Mesothelial cell of epicardium (in vitro differentiated cells): ENCODE measurements around the gene GAK. TPM values are rescaled to one million over a fixed set of nuclear protein-coding genes. Genes with fewer than 3 reads are reported as not detected.

Source experiments
- DNase-seq, 2 experiments: peaks; one replicate each; pipeline ENCODE4 v3.0.0; 2021; ENCODE audit warnings: low spot score in 2 of 2; ENCODE audit not compliant: unreplicated experiment in 2 of 2
- H3K27ac Mint-ChIP-seq: 2 replicates; pipeline ENCODE4 v1.8.0; 2021; ENCODE audit warnings: mixed read lengths
- H3K27me3 Mint-ChIP-seq: 2 replicates; pipeline ENCODE4 v1.8.0; 2021; ENCODE audit warnings: low read depth, mixed read lengths
- H3K36me3 Mint-ChIP-seq: 2 replicates; pipeline ENCODE4 v1.8.0; 2021; ENCODE audit warnings: mixed read lengths
- H3K4me1 Mint-ChIP-seq: 2 replicates; pipeline ENCODE4 v1.8.0; 2021; ENCODE audit warnings: mixed read lengths
- H3K4me3 Mint-ChIP-seq: 2 replicates; pipeline ENCODE4 v1.8.0; 2021; ENCODE audit warnings: mild to moderate bottlenecking, moderate library complexity, mixed read lengths
- H3K9me3 Mint-ChIP-seq: 2 replicates; pipeline ENCODE4 v1.8.0; 2021; ENCODE audit warnings: mixed read lengths
- total RNA-seq: library from RNA; stranded (reverse); gene quantifications from 3 replicates; pipeline ENCODE4 v1.2.1, GENCODE V29; 2021
- TF ChIP-seq, protein P1 (sequence below): fragments of 200-600 bp; sonication (generic); IDR thresholded peaks from one replicate; pipeline ENCODE4 v1.5.0; 2021; ENCODE audit warnings: antibody characterized with exemption; ENCODE audit not compliant: unreplicated experiment

The GAK gene
- total RNA-seq, 1 donor from 2014 or later = 114 TPM

DNA sequence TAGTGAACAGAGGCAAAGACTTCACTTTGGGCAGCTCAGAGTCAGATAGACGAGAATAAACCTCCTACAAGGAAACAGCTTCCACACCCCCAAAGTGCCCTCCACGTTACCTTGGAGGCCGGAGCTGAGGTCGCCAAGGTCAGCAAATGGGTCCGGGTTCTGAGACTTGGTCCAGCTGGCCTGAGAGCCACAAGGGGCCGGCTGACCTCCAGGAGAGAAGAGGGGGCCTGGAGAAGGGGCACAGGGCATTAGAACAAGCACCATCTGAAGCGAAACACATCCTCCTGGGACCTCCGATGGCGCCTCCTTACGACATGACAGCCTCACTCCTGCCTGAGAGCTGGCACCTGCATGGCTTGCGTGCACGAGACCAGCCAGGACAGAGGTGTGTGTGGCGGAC lies 72.6 kb downstream of the GAK start:
- Mint-ChIP-seq H3K4me1 (no peaks in the 10 kb centered on the region), H3K27ac (no peak overlapping the region)

DNA sequence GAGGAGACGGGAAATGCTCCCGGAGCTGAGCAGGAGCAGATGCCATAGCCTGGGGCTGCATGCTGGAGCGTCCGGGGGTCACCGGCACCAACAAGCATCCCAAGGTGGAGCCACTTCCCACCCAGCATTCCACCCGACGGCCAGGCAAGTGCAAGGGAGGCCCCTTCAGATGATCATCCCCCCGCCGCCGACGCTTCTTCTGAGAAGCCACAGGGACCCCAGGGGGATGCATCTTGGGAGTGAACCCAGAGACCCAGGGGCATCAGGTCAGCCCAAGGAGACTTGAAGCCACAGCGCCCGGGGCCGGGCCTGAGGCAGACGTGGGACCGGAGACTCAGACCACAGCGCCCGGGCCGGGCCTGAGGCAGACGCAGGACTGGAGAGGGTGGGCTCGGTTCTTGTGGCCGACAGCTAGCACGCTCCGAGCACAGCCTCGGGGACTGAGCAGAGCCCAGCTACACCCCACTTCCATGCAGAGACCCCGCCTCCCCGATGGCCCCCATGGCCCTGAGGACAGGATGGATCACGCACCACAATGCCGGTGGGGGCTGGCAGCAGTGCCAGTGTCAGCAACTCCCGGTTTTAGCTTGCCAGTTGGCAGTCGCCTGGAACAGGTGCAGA lies 73.2 kb downstream of the GAK start:
- peaks cover 9% of the 10 kb centered on the region for H3K9me3 Mint-ChIP-seq
- H3K4me3 Mint-ChIP-seq = no peak overlapping the region
- no peaks in the 10 kb centered on the region for H3K4me1 Mint-ChIP-seq
- DNase-seq = no peak
- H3K36me3 Mint-ChIP-seq = peaks cover 64% of the 10 kb centered on the region
- TF ChIP-seq, protein P1, sequence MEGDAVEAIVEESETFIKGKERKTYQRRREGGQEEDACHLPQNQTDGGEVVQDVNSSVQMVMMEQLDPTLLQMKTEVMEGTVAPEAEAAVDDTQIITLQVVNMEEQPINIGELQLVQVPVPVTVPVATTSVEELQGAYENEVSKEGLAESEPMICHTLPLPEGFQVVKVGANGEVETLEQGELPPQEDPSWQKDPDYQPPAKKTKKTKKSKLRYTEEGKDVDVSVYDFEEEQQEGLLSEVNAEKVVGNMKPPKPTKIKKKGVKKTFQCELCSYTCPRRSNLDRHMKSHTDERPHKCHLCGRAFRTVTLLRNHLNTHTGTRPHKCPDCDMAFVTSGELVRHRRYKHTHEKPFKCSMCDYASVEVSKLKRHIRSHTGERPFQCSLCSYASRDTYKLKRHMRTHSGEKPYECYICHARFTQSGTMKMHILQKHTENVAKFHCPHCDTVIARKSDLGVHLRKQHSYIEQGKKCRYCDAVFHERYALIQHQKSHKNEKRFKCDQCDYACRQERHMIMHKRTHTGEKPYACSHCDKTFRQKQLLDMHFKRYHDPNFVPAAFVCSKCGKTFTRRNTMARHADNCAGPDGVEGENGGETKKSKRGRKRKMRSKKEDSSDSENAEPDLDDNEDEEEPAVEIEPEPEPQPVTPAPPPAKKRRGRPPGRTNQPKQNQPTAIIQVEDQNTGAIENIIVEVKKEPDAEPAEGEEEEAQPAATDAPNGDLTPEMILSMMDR = no peak
- H3K27ac Mint-ChIP-seq = no peak overlapping the region
- H3K27me3 Mint-ChIP-seq = no peaks in the 10 kb centered on the region

More for the DNA sequence above, 72.6 kb downstream of the GAK start:
- TF ChIP-seq, protein P1 = no peak
- Mint-ChIP-seq H3K36me3 (peaks cover 66% of the 10 kb centered on the region), H3K4me3 (no peak overlapping the region), H3K27me3 (no peaks in the 10 kb centered on the region), H3K9me3 (peaks cover 9% of the 10 kb centered on the region)
- DNase-seq = no peak

DNA sequence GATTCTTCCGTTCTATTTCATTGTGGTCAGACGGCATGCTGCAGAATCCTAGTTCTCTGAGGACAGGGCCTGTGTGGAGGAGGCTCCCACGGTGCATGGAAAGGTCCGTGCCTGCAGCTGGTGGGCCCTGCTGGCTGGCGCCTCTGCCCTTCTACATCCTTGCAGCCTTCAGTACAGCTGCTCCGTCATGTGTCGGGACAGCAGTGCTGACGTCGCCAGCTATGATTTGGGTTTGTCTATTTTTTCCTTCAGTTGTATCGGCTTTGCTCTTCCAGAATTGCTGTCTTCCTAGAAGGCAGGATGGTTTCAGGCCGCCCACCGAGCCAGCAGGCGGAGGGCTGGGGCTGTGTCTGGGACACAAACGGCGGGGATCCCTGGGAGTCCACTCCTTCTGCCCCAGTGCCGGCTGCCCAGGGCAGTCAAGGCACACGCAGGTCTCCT lies 74.1 kb downstream of the GAK start:
- no peaks in the 10 kb centered on the region for H3K27me3 Mint-ChIP-seq
- DNase-seq = no peak
- H3K9me3 Mint-ChIP-seq = peaks cover 5% of the 10 kb centered on the region
- H3K4me1 Mint-ChIP-seq = no peaks in the 10 kb centered on the region
- H3K4me3 Mint-ChIP-seq = no peak overlapping the region
- peaks cover 58% of the 10 kb centered on the region for H3K36me3 Mint-ChIP-seq
- no peak overlapping the region for H3K27ac Mint-ChIP-seq
- TF ChIP-seq, protein P1 = no peak

DNA sequence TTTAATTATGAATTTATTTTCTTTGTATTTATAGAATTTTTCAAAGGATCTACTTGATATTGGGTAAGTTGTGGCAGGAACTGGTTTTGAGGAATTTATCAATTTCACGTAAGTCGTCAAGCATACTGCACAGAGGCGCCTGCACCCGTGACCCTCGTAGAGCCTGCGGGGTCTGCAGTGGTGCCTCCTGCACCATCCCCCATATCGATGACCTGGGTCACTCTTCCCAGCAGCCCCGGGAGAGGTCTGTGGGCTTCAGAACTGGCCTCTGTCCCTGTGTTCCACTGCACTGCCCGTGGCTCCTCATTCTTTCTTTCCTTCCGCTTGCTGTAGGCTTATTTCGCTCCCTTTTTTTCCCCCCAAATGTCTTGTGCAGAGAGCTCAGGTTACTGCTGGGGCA lies 74.7 kb downstream of the GAK start:
- H3K27me3 Mint-ChIP-seq = no peaks in the 10 kb centered on the region
- no peaks in the 10 kb centered on the region for H3K9me3 Mint-ChIP-seq
- H3K36me3 Mint-ChIP-seq = peaks cover 52% of the 10 kb centered on the region
- H3K4me1 Mint-ChIP-seq = no peaks in the 10 kb centered on the region
- DNase-seq = no peak
- TF ChIP-seq, protein P1 = no peak
- no peak overlapping the region for H3K27ac Mint-ChIP-seq
- H3K4me3 Mint-ChIP-seq = no peak overlapping the region

DNA sequence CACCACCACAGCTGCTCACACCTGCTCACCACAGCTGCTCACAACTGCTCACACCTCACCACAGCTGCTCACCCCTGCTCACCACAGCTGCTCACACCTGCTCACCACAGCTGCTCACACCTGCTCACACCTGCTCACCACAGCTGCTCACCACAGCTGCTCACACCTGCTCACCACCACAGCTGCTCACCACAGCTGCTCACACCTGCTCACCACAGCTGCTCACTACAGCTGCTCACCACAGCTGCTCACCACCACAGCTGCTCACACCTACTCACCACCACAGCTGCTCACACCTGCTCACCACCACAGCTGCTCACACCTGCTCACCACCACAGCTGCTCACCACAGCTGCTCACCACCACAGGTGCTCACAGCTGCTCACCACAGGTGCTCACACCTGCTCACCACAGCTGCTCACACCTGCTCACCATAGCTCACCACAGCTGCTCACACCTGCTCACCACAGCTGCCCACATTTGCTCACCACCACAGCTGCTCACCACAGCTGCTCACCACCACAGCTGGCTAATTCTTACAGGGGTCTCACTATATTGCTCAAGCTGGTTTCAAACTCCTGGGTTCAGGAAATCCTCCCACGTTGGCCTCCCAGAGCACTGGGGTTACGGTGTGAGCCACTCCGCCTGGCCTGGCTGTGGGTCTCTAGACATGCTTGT lies 75.8 kb downstream of the GAK start:
- TF ChIP-seq, protein P1 = no peak
- Mint-ChIP-seq H3K9me3 (no peaks in the 10 kb centered on the region), H3K4me1 (no peaks in the 10 kb centered on the region), H3K27me3 (no peaks in the 10 kb centered on the region), H3K36me3 (peaks cover 44% of the 10 kb centered on the region), H3K4me3 (no peak overlapping the region), H3K27ac (no peak overlapping the region)
- no peak for DNase-seq
